PC-3 (cell line): Measurements from ENCODE around the gene MGLL. TPM values are rescaled to one million over a fixed set of nuclear protein-coding genes. Genes with fewer than 3 reads are reported as not detected.

Experiments
- ATAC-seq: fragments of 200-7000 bp; cut with Tn5 transposase; 2 replicates; pipeline ENCODE4 v1.9.1; 2020; ENCODE audit warnings: mild to moderate bottlenecking, moderate library complexity
- BruUV-seq: library from RNA; stranded (reverse); fragments of 400-500 nt; replicated peaks from 2 replicates; lab custom pipeline; 2021; lab: Mats Ljungman, UMichigan
- CTCF ChIA-PET: fragments of 300-600 bp; sonication (Branson Sonifier 250); formaldehyde crosslinking; loops from one replicate; lab custom pipeline; 2022; ENCODE audit warnings: antibody characterized with exemption; lab: Charles Lee
- POLR2A ChIA-PET: fragments of 300-600 bp; sonication (Branson Sonifier 250); formaldehyde crosslinking; loops from one replicate; lab custom pipeline; 2022; ENCODE audit warnings: antibody characterized with exemption; ENCODE audit not compliant: unreplicated experiment; lab: Charles Lee
- DNase-seq: peaks from one replicate; pipeline ENCODE4 v3.0.0-alpha.2; 2015
- H2AFZ ChIP-seq: fragments of 300-600 bp; sonication (generic); 2 replicates; pipeline ENCODE4 v1.6.0; 2016; ENCODE audit warnings: antibody characterized with exemption, low read length
- H3F3A ChIP-seq: fragments of 300-600 bp; sonication (generic); one replicate; pipeline ENCODE4 v1.6.0; 2017; ENCODE audit warnings: antibody characterized with exemption, low read length, control low read depth, mild to moderate bottlenecking; ENCODE audit not compliant: unreplicated experiment
- H3K27ac ChIP-seq: fragments of 300-600 bp; sonication (generic); 2 replicates; pipeline ENCODE4 v1.5.1; 2016; ENCODE audit warnings: mild to moderate bottlenecking, low read length
- H3K27me3 ChIP-seq: fragments of 300-600 bp; sonication (generic); 2 replicates; pipeline ENCODE4 v1.6.1; 2016; ENCODE audit warnings: low read length, mixed read lengths
- H3K36me3 ChIP-seq: fragments of 300-600 bp; sonication (generic); 2 replicates; pipeline ENCODE4 v1.6.1; 2016; ENCODE audit warnings: low read depth, mixed run types, low read length, mixed read lengths
- H3K4me1 ChIP-seq: fragments of 300-600 bp; sonication (generic); 2 replicates; pipeline ENCODE4 v1.5.1; 2016; ENCODE audit warnings: low read length; ENCODE audit not compliant: insufficient read depth
- H3K4me2 ChIP-seq: fragments of 300-600 bp; sonication (generic); 2 replicates; pipeline ENCODE4 v1.6.0; 2016; ENCODE audit warnings: low read length
- H3K4me3 ChIP-seq: fragments of 300-600 bp; sonication (generic); 2 replicates; pipeline ENCODE4 v1.5.1; 2016; ENCODE audit warnings: mild to moderate bottlenecking, low read length, mixed read lengths
- H3K79me2 ChIP-seq: fragments of 300-600 bp; sonication (generic); 2 replicates; pipeline ENCODE4 v1.6.1; 2017; ENCODE audit warnings: low read length, mixed read lengths
- H3K9ac ChIP-seq: fragments of 300-600 bp; sonication (generic); 2 replicates; pipeline ENCODE4 v1.6.0; 2016; ENCODE audit warnings: mild to moderate bottlenecking, low read length
- H3K9me2 ChIP-seq: fragments of 300-600 bp; sonication (generic); replicated peaks from 2 replicates; pipeline ENCODE4 v1.6.1; 2016; ENCODE audit warnings: mixed run types, low read length, mixed read lengths
- H3K9me3 ChIP-seq: fragments of 300-600 bp; sonication (generic); 2 replicates; pipeline ENCODE4 v1.6.1; 2016; ENCODE audit warnings: low read length, mixed read lengths
- H4K20me1 ChIP-seq: fragments of 300-600 bp; sonication (generic); 2 replicates; pipeline ENCODE4 v1.6.1; 2016; ENCODE audit warnings: low read length, mixed read lengths
- EZH2 ChIP-seq: fragments of 300-600 bp; sonication (generic); IDR thresholded peaks from one replicate; pipeline ENCODE4 v1.6.1; 2017; ENCODE audit warnings: antibody characterized with exemption, mild to moderate bottlenecking, low read length; ENCODE audit not compliant: unreplicated experiment
- EZH2phosphoT487 ChIP-seq: fragments of 300-600 bp; sonication (generic); IDR thresholded peaks from 2 replicates; pipeline ENCODE4 v1.6.1; 2018; ENCODE audit warnings: mild to moderate bottlenecking, antibody characterized with exemption, low read length, borderline replicate concordance
- intact Hi-C: fragments of 100-400 bp; cut with micrococcal nuclease; formaldehyde crosslinking; loops from 2 replicates; pipeline ENCODE4 v1.9.0; 2023
- total RNA-seq: library from RNA; depleted of rRNA; stranded (reverse); fragments of >200 nt; gene quantifications from 2 replicates; pipeline ENCODE4 v1.2.3, GENCODE V29; 2014
- TF ChIP-seq, protein P1 (sequence below): fragments of 300-600 bp; sonication (generic); conservative IDR thresholded peaks from 2 replicates; pipeline ENCODE4 v1.5.1; 2017; ENCODE audit warnings: antibody characterized with exemption, low read depth, mild to moderate bottlenecking, low read length

Gene MGLL
- total RNA-seq, 1 experiment from 2014 or later, result 38.7 TPM

- H3K4me1 ChIP-seq, result peaks cover 20% of the 10 kb centered on the region
- peaks cover 7% of the 10 kb centered on the region for H3K79me2 ChIP-seq
- DNase-seq, result no peak
- intact Hi-C loops, result no loop called here
- H3K27me3 ChIP-seq, result no peaks in the 10 kb centered on the region
- H2AFZ ChIP-seq, result no peak overlapping the region
- H3F3A ChIP-seq, result no peaks in the 10 kb centered on the region
- no peaks in the 10 kb centered on the region; the same call in 1 of the 2 replicates for H3K36me3 ChIP-seq
- no peak overlapping the region for H3K9ac ChIP-seq
- H3K4me2 ChIP-seq, result no peak overlapping the region
- no peaks in the 10 kb centered on the region for H3K9me3 ChIP-seq
- H4K20me1 ChIP-seq, result no peaks in the 10 kb centered on the region
- H3K4me3 ChIP-seq, result no peak overlapping the region
- ChIA-PET CTCF (no interaction called here), POLR2A (no interaction called here)
- no peak for ATAC-seq
- no peak overlapping the region for H3K27ac ChIP-seq
- no TSS peak for BruUV-seq
- no peaks in the 10 kb centered on the region for H3K9me2 ChIP-seq
- TF ChIP-seq, protein P1, sequence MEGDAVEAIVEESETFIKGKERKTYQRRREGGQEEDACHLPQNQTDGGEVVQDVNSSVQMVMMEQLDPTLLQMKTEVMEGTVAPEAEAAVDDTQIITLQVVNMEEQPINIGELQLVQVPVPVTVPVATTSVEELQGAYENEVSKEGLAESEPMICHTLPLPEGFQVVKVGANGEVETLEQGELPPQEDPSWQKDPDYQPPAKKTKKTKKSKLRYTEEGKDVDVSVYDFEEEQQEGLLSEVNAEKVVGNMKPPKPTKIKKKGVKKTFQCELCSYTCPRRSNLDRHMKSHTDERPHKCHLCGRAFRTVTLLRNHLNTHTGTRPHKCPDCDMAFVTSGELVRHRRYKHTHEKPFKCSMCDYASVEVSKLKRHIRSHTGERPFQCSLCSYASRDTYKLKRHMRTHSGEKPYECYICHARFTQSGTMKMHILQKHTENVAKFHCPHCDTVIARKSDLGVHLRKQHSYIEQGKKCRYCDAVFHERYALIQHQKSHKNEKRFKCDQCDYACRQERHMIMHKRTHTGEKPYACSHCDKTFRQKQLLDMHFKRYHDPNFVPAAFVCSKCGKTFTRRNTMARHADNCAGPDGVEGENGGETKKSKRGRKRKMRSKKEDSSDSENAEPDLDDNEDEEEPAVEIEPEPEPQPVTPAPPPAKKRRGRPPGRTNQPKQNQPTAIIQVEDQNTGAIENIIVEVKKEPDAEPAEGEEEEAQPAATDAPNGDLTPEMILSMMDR, result no peak
- TF ChIP-seq EZH2phosphoT487 (no peak), EZH2 (no peak)
These were observed 81.1 kb downstream of the MGLL start for GRCh38 chr3:127741246-127741645.

- Histone ChIP-seq H3K4me2 (no peak overlapping the region), H2AFZ (no peak overlapping the region), H3K9me3 (no peaks in the 10 kb centered on the region), H4K20me1 (no peaks in the 10 kb centered on the region), H3K4me1 (peaks cover 23% of the 10 kb centered on the region), H3K4me3 (no peak overlapping the region), H3K27ac (no peak overlapping the region), H3K27me3 (no peaks in the 10 kb centered on the region), H3K36me3 (no peaks in the 10 kb centered on the region; the same call in 1 of the 2 replicates), H3K79me2 (peaks cover 6% of the 10 kb centered on the region), H3K9me2 (no peaks in the 10 kb centered on the region), H3F3A (no peaks in the 10 kb centered on the region), H3K9ac (no peak overlapping the region)
- TF ChIP-seq, protein P1, result no peak
- POLR2A ChIA-PET, result no interaction called here
- intact Hi-C loops, result no loop called here
- BruUV-seq, result no TSS peak
- DNase-seq (no peak), ATAC-seq (no peak)
- CTCF ChIA-PET, result no interaction called here
These were observed 82.0 kb downstream of the MGLL start for GRCh38 chr3:127740136-127740915.
